ENCODE measurements around the gene LY6G6D. TPM values are rescaled to one million over a fixed set of nuclear protein-coding genes. Genes with fewer than 3 reads are reported as not detected.

LY6G6D gene
- total RNA-seq, 2 experiments from 2014 or later, result not detected

Small RNA genes within 50 kb of the gene (microRNA-seq; reads per million reads assigned to microRNA genes)
- gene MIR4646 (ENCODE audit: borderline microRNAs expressed, borderline replicate concordance), result 1.5 reads per million

Other genes starting within 250 kb of the LY6G6D start
- 10 to 100 TPM; 37.8 to 38.1 TPM for gene MICB, start 217.2 kb upstream of the LY6G6D start, total RNA-seq
- gene MCCD1, start 186.4 kb upstream of the LY6G6D start, total RNA-seq, result not detected
- 100 to 1,000 TPM; 423 to 444 TPM for gene DDX39B, start 173.3 kb upstream of the LY6G6D start, total RNA-seq
- 1 to 10 TPM; 3.5 to 4.2 TPM for gene ATP6V1G2, start 168.7 kb upstream of the LY6G6D start, total RNA-seq
- gene NFKBIL1, start 167.7 kb upstream of the LY6G6D start, total RNA-seq, result 10 to 100 TPM; 12.9 to 15.8 TPM
- gene LTA, start 143.1 kb upstream of the LY6G6D start, total RNA-seq, result 10 to 100 TPM; 29.6 TPM
- gene TNF, start 139.8 kb upstream of the LY6G6D start, total RNA-seq, result 10 to 100 TPM; 51.3 to 53.4 TPM
- 1,000 to 10,000 TPM; 1,438 to 1,452 TPM for gene LTB, start 132.9 kb upstream of the LY6G6D start, total RNA-seq
- gene LST1, start 129.1 kb upstream of the LY6G6D start, total RNA-seq, result 10 to 100 TPM; 67.8 to 71.0 TPM
- 10 to 100 TPM; 27.6 to 28.8 TPM for gene NCR3, start 122.3 kb upstream of the LY6G6D start, total RNA-seq
- 10 to 100 TPM; 45.4 to 46.1 TPM for gene AIF1, start 100.1 kb upstream of the LY6G6D start, total RNA-seq
- gene PRRC2A, start 94.6 kb upstream of the LY6G6D start, total RNA-seq, result 100 to 1,000 TPM; 210 to 211 TPM
- gene BAG6, start 62.7 kb upstream of the LY6G6D start, total RNA-seq, result 100 to 1,000 TPM; 278 to 280 TPM
- 1 to 10 TPM; 3.8 to 3.9 TPM for gene APOM, start 59.5 kb upstream of the LY6G6D start, total RNA-seq
- gene C6orf47, start 54.6 kb upstream of the LY6G6D start, total RNA-seq, result 10 to 100 TPM; 23.6 to 24.2 TPM
- 10 to 100 TPM; 26.4 to 29.1 TPM for gene GPANK1, start 50.4 kb upstream of the LY6G6D start, total RNA-seq
- 100 to 1,000 TPM; 181 to 195 TPM for gene CSNK2B, start 49.3 kb upstream of the LY6G6D start, total RNA-seq
- gene LY6G5B, start 45.4 kb upstream of the LY6G6D start, total RNA-seq, result 10 to 100 TPM; 20.3 to 23.5 TPM
- gene LY6G5C, start 34.3 kb upstream of the LY6G6D start, total RNA-seq, result 1 to 10 TPM; 1.8 to 2.2 TPM
- gene ABHD16A, start 12.0 kb upstream of the LY6G6D start, total RNA-seq, result 10 to 100 TPM; 50.4 to 54.9 TPM
- not detected for gene LY6G6F, start 8.5 kb upstream of the LY6G6D start, total RNA-seq
- not detected for gene LY6G6C, start 6.4 kb downstream of the LY6G6D start, total RNA-seq
- gene MPIG6B, start 8.0 kb downstream of the LY6G6D start, total RNA-seq, result under 1 TPM; 0.22 to 0.43 TPM
- 10 to 100 TPM; 18.1 to 18.9 TPM for gene DDAH2, start 14.0 kb downstream of the LY6G6D start, total RNA-seq
- gene CLIC1, start 21.2 kb downstream of the LY6G6D start, total RNA-seq, result 100 to 1,000 TPM; 534 to 538 TPM
- 10 to 100 TPM; 47.4 to 47.7 TPM for gene MSH5, start 24.7 kb downstream of the LY6G6D start, total RNA-seq
- gene SAPCD1, start 47.3 kb downstream of the LY6G6D start, total RNA-seq, result 10 to 100 TPM; 11.3 to 12.0 TPM
- gene VWA7, start 62.0 kb downstream of the LY6G6D start, total RNA-seq, result 1 to 10 TPM; 3.8 to 3.9 TPM
- gene VARS1, start 80.4 kb downstream of the LY6G6D start, total RNA-seq, result 10 to 100 TPM; 74.6 to 79.2 TPM
- 10 to 100 TPM; 72.5 to 75.6 TPM for gene LSM2, start 91.6 kb downstream of the LY6G6D start, total RNA-seq
- 1 to 10 TPM; 3.7 to 3.8 TPM for gene HSPA1L, start 99.9 kb downstream of the LY6G6D start, total RNA-seq
- gene HSPA1A, start 100.2 kb downstream of the LY6G6D start, total RNA-seq, result 10 to 100 TPM; 75.8 to 83.8 TPM
- gene HSPA1B, start 112.4 kb downstream of the LY6G6D start, total RNA-seq, result 10 to 100 TPM; 35.5 to 35.9 TPM
- 10 to 100 TPM; 23.4 to 23.7 TPM for gene NEU1, start 147.5 kb downstream of the LY6G6D start, total RNA-seq
- gene SLC44A4, start 163.6 kb downstream of the LY6G6D start, total RNA-seq, result not detected
- gene EHMT2, start 182.3 kb downstream of the LY6G6D start, total RNA-seq, result 10 to 100 TPM; 60.9 to 61.4 TPM
- 1 to 10 TPM; 1.5 to 2.4 TPM for gene ZBTB12, start 186.7 kb downstream of the LY6G6D start, total RNA-seq
- under 1 TPM; 0.51 to 0.93 TPM for gene C2, start 212.4 kb downstream of the LY6G6D start, total RNA-seq
- not detected for gene CFB, start 230.7 kb downstream of the LY6G6D start, total RNA-seq
- 10 to 100 TPM; 60.9 to 61.7 TPM for gene NELFE, start 243.6 kb downstream of the LY6G6D start, total RNA-seq
- gene SKIC2, start 243.8 kb downstream of the LY6G6D start, total RNA-seq, result 10 to 100 TPM; 71.6 to 77.8 TPM